ENCODE measurements around the gene ATG16L2. TPM values are rescaled to one million over a fixed set of nuclear protein-coding genes. Genes with fewer than 3 reads are reported as not detected.

The ATG16L2 gene
- total RNA-seq, 1 donor from 2014 or later, result 104 TPM

DNA sequence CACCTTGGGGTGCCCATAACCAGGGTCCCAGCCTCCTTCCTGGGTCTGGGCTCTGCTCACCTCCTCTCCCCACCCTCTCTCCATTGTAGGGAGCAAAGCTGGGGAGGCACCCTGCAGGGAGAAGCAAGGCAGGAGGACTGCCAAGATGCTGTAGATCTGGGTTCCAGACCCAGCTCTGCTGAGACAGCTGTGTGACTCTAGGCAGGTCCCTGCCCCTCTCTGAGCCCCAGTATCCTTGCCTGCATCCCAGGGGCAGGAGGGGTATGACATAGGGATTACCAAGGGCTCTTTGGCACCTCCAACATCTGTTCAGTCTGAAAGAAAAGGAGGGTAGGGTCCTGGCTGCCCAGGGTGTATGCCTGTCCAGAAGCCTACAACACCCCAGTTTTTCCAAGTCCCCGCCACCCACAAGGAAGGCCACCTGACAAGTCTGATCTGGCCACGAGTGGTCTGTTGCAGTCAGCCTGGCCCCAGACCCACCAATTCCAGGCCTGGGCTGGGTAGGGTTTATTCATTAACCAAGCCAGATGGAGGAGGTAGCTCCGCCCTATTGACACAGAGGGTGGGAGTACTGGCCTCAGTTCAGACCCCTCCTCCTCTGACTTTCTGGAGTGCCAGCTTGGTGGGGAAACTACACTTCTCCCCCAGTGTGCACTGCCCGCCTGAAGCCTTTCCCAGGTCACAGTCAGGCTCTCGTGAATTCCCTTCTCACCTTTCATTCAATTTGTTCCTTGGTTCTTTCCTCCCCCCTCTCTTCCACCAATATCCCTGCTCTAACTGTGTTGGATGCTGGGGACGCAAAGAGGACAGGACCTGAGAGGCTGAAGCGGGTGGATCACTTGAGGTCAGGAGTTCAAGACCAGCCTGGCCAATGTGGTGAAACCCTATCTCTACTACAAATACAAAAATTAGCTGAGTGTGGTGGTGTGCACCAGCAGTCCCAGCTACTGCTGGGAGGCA is 35.4 kb upstream of the ATG16L2 start:
- Histone ChIP-seq H3K27me3 (ENCODE audit: low read depth) (peaks cover 5% of the 10 kb centered on the region), H3K9me3 (no peaks in the 10 kb centered on the region), H3K4me3 (peak overlapping the region; percentile 62), H3K27ac (no peak overlapping the region), H3K36me3 (no peaks in the 10 kb centered on the region), H3K4me1 (peaks cover 54% of the 10 kb centered on the region)
- DNase-seq (no peak), ATAC-seq (peak; percentile 10 to 13)
- no peak for TF ChIP-seq CTCF (IDR thresholded peaks at IDR 0.05)
- intact Hi-C loops (cut with DNase I), result no loop called here

GRCh38 chr11:72779495-72780128 is 34.6 kb upstream of the ATG16L2 start:
- peak overlapping the region; percentile 62 for H3K4me3 ChIP-seq
- no peaks in the 10 kb centered on the region for H3K36me3 ChIP-seq
- no peaks in the 10 kb centered on the region for H3K9me3 ChIP-seq
- no peak for DNase-seq
- peaks cover 54% of the 10 kb centered on the region for H3K4me1 ChIP-seq
- TF ChIP-seq CTCF (IDR thresholded peaks at IDR 0.05), result no peak
- intact Hi-C loops (cut with DNase I), result no loop called here
- peaks cover 5% of the 10 kb centered on the region for H3K27me3 ChIP-seq (ENCODE audit: low read depth)
- no peak for ATAC-seq
- no peak overlapping the region for H3K27ac ChIP-seq

DNA sequence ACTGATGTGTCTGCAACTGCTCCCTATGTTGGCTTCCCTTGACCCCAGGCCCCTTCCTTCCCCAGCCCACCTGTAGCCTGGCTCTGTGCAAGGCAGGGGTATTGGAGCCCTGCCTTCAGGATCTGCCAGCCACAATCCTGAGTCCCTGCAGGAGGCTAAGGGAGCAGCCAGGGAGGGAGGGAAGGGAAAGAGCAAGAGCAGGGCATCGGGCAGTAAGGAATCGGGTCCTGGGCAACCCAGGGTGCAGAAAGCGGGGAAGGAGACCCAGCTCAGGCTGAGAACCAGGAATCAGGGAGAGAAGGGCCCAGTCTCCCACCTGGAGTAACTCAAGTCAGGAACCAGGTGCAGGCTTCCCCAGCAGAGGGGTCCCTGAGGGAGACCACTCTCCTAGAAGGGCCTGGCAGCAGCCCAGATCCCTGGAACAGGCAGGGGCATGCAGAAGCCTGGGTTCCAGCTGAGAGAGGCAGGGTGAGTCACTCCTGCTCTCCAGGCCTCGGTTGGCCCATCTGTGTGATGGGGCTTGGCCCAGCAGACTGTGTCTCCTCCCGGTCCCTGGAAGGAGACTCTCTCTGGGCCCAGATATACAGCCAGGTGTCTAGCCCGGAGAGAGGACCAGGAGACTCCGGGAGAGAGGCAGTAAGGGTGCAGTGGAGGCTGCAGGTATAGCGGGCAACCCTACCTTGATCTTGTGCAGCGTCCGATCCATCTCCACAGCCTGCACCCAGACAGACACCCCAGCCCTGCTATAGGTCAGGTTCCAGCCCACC is 33.7 kb upstream of the ATG16L2 start:
- ATAC-seq (no peak), DNase-seq (no peak)
- peaks cover 5% of the 10 kb centered on the region for H3K27me3 ChIP-seq (ENCODE audit: low read depth)
- H3K4me1 ChIP-seq, result peaks cover 54% of the 10 kb centered on the region
- intact Hi-C loops (cut with DNase I), result no loop called here
- H3K9me3 ChIP-seq, result no peaks in the 10 kb centered on the region
- H3K4me3 ChIP-seq, result peak overlapping the region; percentile 62
- no peaks in the 10 kb centered on the region for H3K36me3 ChIP-seq
- peak overlapping the region; percentile 64 for H3K27ac ChIP-seq
- TF ChIP-seq CTCF (IDR thresholded peaks at IDR 0.05), result no peak

DNA sequence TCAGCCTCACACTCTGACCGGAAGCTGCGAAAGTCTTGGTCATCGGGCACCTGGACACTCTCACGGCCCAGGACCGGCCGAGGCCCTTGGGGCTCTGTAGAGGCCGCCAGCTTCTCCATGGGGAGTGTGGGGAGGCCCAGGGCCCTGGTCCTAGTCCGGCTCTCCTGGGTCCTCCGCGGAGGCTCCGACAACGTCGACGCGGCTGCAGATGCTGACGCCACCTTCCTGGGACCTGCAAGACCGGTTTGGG is 33.2 kb upstream of the ATG16L2 start:
- intact Hi-C loops (cut with DNase I), result no loop called here
- peaks cover 5% of the 10 kb centered on the region for H3K27me3 ChIP-seq (ENCODE audit: low read depth)
- DNase-seq (peak; percentile 78), ATAC-seq (peak; percentile 54 to 62)
- peak overlapping the region; percentile 64 for H3K27ac ChIP-seq
- H3K4me3 ChIP-seq, result peak overlapping the region; percentile 62
- no peaks in the 10 kb centered on the region for H3K9me3 ChIP-seq
- peaks cover 52% of the 10 kb centered on the region for H3K4me1 ChIP-seq
- TF ChIP-seq CTCF (IDR thresholded peaks at IDR 0.05), result no peak
- H3K36me3 ChIP-seq, result no peaks in the 10 kb centered on the region

- TF ChIP-seq CTCF (IDR thresholded peaks at IDR 0.05), result no peak
- Histone ChIP-seq H3K4me3 (peak overlapping the region; percentile 62), H3K36me3 (no peaks in the 10 kb centered on the region), H3K4me1 (peaks cover 50% of the 10 kb centered on the region), H3K27ac (peak overlapping the region; percentile 64), H3K9me3 (no peaks in the 10 kb centered on the region), H3K27me3 (ENCODE audit: low read depth) (peaks cover 5% of the 10 kb centered on the region)
- intact Hi-C loops (cut with DNase I), result no loop called here
- ATAC-seq (peak; percentile 37 to 67), DNase-seq (peak; percentile 64)
Observed at GRCh38 chr11:72781313-72782080, 32.7 kb upstream of the ATG16L2 start.
